Daoy (cell line): ENCODE results near the gene AK5. TPM values are rescaled to one million over a fixed set of nuclear protein-coding genes. Genes with fewer than 3 reads are reported as not detected.
A peak's percentile ranks its signal among the peaks of the same experiment; 100 is the strongest.

Experiments
- DNase-seq: peaks from one replicate; pipeline ENCODE4 v3.0.0-alpha.2; 2015; ENCODE audit warnings: low read depth
- total RNA-seq: library from RNA; depleted of rRNA; stranded (reverse); fragments of >200 nt; shearing (Covaris generic); gene quantifications from 2 replicates; pipeline ENCODE4 v1.2.3, GENCODE V29; 2014

Gene AK5
- total RNA-seq, 1 experiment from 2014 or later: 38.6 TPM

GRCh38 chr1:77350012-77350770 lies 68.4 kb downstream of the AK5 start:
- no peak for DNase-seq

- DNase-seq: no peak
These were observed 72.7 kb downstream of the AK5 start for GRCh38 chr1:77354536-77354935.

- DNase-seq: no peak
These were observed 73.2 kb downstream of the AK5 start for GRCh38 chr1:77355010-77355409.

- no peak for DNase-seq
These were observed 74.3 kb downstream of the AK5 start for GRCh38 chr1:77356136-77356535.

GRCh38 chr1:77360256-77360655 lies 78.4 kb downstream of the AK5 start:
- DNase-seq: no peak

- no peak for DNase-seq
These were observed 79.8 kb downstream of the AK5 start for GRCh38 chr1:77361621-77362020.

- peak; percentile 59 for DNase-seq
These were observed 88.3 kb downstream of the AK5 start for GRCh38 chr1:77370161-77370560.

- DNase-seq: peak; percentile 94
These were observed 88.9 kb downstream of the AK5 start for GRCh38 chr1:77370583-77371306.

- peak; percentile 36 for DNase-seq
These were observed 89.6 kb downstream of the AK5 start for GRCh38 chr1:77371396-77371795.

GRCh38 chr1:77373702-77374101 lies 91.9 kb downstream of the AK5 start:
- no peak for DNase-seq

GRCh38 chr1:77375541-77375940 lies 93.7 kb downstream of the AK5 start:
- DNase-seq: no peak

- DNase-seq: no peak
These were observed 94.2 kb downstream of the AK5 start for GRCh38 chr1:77375990-77376389.

GRCh38 chr1:77378723-77379535 lies 97.1 kb downstream of the AK5 start:
- DNase-seq: peak; percentile 47

- DNase-seq: peak; percentile 34
These were observed 100.5 kb downstream of the AK5 start for GRCh38 chr1:77382366-77382765.

GRCh38 chr1:77383236-77383635 lies 101.4 kb downstream of the AK5 start:
- no peak for DNase-seq

GRCh38 chr1:77385551-77385950 lies 103.7 kb downstream of the AK5 start:
- DNase-seq: no peak

- no peak for DNase-seq
These were observed 104.5 kb downstream of the AK5 start for GRCh38 chr1:77386276-77386675.

- DNase-seq: no peak
These were observed 105.7 kb downstream of the AK5 start for GRCh38 chr1:77387553-77387952.

- no peak for DNase-seq
These were observed 106.8 kb downstream of the AK5 start for GRCh38 chr1:77388661-77389060.

- no peak for DNase-seq
These were observed 110.7 kb downstream of the AK5 start for GRCh38 chr1:77392486-77392885.

GRCh38 chr1:77394166-77394565 lies 112.3 kb downstream of the AK5 start:
- peak; percentile 83 for DNase-seq

GRCh38 chr1:77395051-77395450 lies 113.2 kb downstream of the AK5 start:
- DNase-seq: no peak
